ENCODE data around the gene VSTM2L. TPM values are rescaled to one million over a fixed set of nuclear protein-coding genes. Genes with fewer than 3 reads are reported as not detected.

The VSTM2L gene
- polyA plus RNA-seq, 2 of the 4 experiments (the other 2 are of a cell fraction) = 2.0 to 5.8 TPM

GRCh38 chr20:37937686-37938085 lies 34.8 kb downstream of the VSTM2L start:
- ATAC-seq (no peak), DNase-seq (ENCODE audit: low read depth in 1 of 2, low spot score in 1 of 2) (no peak), FAIRE-seq (no peak)
- ChIA-PET POLR2A (no interaction called here), CTCF (interaction anchor here (1.4 to 1.8 kb wide), 2 partner anchors 120 to 373 kb away, joined by 5 read pairs; no protein-coding TSS in a partner anchor)
- Histone ChIP-seq H3K4me1 (no peaks in the 10 kb centered on the region), H3K4me2 (no peak overlapping the region), H3K4me3 (no peak overlapping the region), H3K27ac (no peak overlapping the region), H3K9me3 (no peaks in the 10 kb centered on the region)
- WGBS (ENCODE audit: missing lambda C conversion rate) = 73% methylated on average over 4 of the region's 4 CpGs
- TF ChIP-seq, protein P1, sequence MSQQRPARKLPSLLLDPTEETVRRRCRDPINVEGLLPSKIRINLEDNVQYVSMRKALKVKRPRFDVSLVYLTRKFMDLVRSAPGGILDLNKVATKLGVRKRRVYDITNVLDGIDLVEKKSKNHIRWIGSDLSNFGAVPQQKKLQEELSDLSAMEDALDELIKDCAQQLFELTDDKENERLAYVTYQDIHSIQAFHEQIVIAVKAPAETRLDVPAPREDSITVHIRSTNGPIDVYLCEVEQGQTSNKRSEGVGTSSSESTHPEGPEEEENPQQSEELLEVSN (IDR thresholded peaks at IDR 0.05; ENCODE audit: borderline replicate concordance, low read depth) = no peak
- peak; percentile 45 for TF ChIP-seq ZFP36 (IDR thresholded peaks at IDR 0.05; ENCODE audit: borderline replicate concordance, partially characterized antibody)

- DNase-seq (ENCODE audit: low read depth in 1 of 2, low spot score in 1 of 2) (no peak), ATAC-seq (no peak), FAIRE-seq (no peak)
- POLR2A ChIA-PET = no interaction called here
- CTCF ChIA-PET = interaction anchor here (1.8 kb wide), 1 partner anchor 374 kb away, joined by 5 read pairs; no protein-coding TSS in a partner anchor
- 86% methylated on average over 6 of the region's 12 CpGs for WGBS (ENCODE audit: missing lambda C conversion rate)
- Histone ChIP-seq H3K27ac (no peak overlapping the region), H3K9me3 (no peaks in the 10 kb centered on the region), H3K4me1 (no peaks in the 10 kb centered on the region), H3K4me3 (no peak overlapping the region), H3K4me2 (no peak overlapping the region)
- TF ChIP-seq POLR2AphosphoS2 (conservative IDR thresholded peaks at IDR 0.05; ENCODE audit: low read length) (no peak), MYC (IDR thresholded peaks at IDR 0.05; ENCODE audit: borderline replicate concordance, low read length) (no peak), MAFK (IDR thresholded peaks at IDR 0.05; ENCODE audit: partially characterized antibody) (no peak), BHLHE40 (IDR thresholded peaks at IDR 0.05; ENCODE audit: low read depth, low read length) (no peak), CEBPB (IDR thresholded peaks at IDR 0.05) (no peak), ZSCAN20 (CRISPR knock-in tag; IDR thresholded peaks at IDR 0.05) (no peak)
These were observed 35.3 kb downstream of the VSTM2L start for GRCh38 chr20:37938181-37938750.

DNA sequence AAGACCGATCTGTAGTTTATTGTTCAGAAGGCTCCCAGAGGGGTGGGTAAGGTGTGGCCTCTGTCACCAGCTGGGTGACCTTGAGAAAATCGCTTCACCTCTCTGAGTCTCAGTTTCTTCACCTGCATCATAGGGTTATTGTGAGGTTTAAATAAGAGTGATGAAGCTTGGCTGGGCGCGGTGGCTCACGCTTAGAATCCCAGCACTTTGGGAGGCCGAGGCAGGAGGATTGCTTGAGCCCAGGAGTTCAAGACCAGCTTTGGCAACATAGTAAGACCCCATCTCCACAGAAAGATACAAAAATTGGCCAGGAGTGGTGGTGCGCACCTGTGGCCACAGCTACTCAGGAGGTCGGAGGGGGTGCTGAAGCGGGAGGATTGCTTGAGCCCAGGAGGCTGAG lies 36.0 kb downstream of the VSTM2L start:
- no peak overlapping the region for H3K4me3 ChIP-seq
- ChIA-PET CTCF (interaction anchor here (1.8 kb wide), 1 partner anchor 374 kb away, joined by 5 read pairs; no protein-coding TSS in a partner anchor), POLR2A (no interaction called here)
- H3K4me1 ChIP-seq = no peaks in the 10 kb centered on the region
- no peak for TF ChIP-seq POLR2A (IDR thresholded peaks at IDR 0.05; ENCODE audit: low read length)
- no peak for TF ChIP-seq JUN (IDR thresholded peaks at IDR 0.05)
- TF ChIP-seq RARB (CRISPR knock-in tag; IDR thresholded peaks at IDR 0.05) = no peak
- TF ChIP-seq SREBF2 (IDR thresholded peaks at IDR 0.05) = no peak
- TF ChIP-seq NPAS2 (CRISPR knock-in tag; IDR thresholded peaks at IDR 0.05; ENCODE audit: borderline replicate concordance) = no peak
- no peak for TF ChIP-seq EHF (CRISPR knock-in tag; IDR thresholded peaks at IDR 0.05)
- TF ChIP-seq, protein P2, sequence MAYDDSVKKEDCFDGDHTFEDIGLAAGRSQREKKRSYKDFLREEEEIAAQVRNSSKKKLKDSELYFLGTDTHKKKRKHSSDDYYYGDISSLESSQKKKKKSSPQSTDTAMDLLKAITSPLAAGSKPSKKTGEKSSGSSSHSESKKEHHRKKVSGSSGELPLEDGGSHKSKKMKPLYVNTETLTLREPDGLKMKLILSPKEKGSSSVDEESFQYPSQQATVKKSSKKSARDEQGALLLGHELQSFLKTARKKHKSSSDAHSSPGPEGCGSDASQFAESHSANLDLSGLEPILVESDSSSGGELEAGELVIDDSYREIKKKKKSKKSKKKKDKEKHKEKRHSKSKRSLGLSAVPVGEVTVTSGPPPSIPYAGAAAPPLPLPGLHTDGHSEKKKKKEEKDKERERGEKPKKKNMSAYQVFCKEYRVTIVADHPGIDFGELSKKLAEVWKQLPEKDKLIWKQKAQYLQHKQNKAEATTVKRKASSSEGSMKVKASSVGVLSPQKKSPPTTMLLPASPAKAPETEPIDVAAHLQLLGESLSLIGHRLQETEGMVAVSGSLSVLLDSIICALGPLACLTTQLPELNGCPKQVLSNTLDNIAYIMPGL (CRISPR knock-in tag; IDR thresholded peaks at IDR 0.05; ENCODE audit: borderline replicate concordance) = no peak
- TF ChIP-seq HEYL (CRISPR knock-in tag; IDR thresholded peaks at IDR 0.05) = no peak
- TF ChIP-seq MAFK (IDR thresholded peaks at IDR 0.05; ENCODE audit: partially characterized antibody) = no peak
- TF ChIP-seq, protein P1 (IDR thresholded peaks at IDR 0.05; ENCODE audit: borderline replicate concordance, low read depth) = no peak
- no peak for TF ChIP-seq MYC (IDR thresholded peaks at IDR 0.05; ENCODE audit: borderline replicate concordance, low read length)
- TF ChIP-seq CBX8 (IDR thresholded peaks at IDR 0.05) = no peak
- no peaks in the 10 kb centered on the region for H3K9me3 ChIP-seq
- 84% methylated on average over 9 of the region's 9 CpGs for WGBS (ENCODE audit: missing lambda C conversion rate)
- ATAC-seq (no peak), DNase-seq (ENCODE audit: low read depth in 1 of 2, low spot score in 1 of 2) (no peak), FAIRE-seq (no peak)
- H3K4me2 ChIP-seq = no peak overlapping the region
- no peak overlapping the region for H3K27ac ChIP-seq
